HG02852 (cell line): ENCODE results near the gene LGR4.
A peak's percentile ranks its signal among the peaks of the same experiment; 100 is the strongest.

ENCODE experiments used
- ATAC-seq: cut with Tn5 transposase; IDR thresholded peaks from one replicate; pipeline ENCODE4 v1.9.1; 2021; ENCODE audit warnings: mild to moderate bottlenecking, moderate library complexity; ENCODE audit not compliant: unreplicated experiment

Gene LGR4

DNA sequence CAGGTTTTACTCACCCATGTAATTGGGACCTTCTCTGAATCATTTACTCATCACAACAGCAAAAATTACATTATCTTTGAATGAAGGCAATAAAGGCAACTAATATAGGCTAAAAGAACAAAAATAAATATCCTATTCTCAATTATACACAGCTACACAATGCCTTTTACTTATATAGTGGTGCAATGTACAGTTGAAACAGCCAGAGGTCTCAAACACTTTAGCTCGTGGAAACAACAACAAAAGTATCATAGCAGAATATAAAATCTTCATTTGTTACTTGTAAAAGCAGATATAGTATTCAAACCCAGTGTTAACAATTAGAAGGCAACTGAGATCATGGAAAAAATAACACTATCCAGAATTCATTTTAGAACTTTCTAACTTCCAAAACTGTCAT lies 88.9 kb downstream of the LGR4 start:
- ATAC-seq: no peak

DNA sequence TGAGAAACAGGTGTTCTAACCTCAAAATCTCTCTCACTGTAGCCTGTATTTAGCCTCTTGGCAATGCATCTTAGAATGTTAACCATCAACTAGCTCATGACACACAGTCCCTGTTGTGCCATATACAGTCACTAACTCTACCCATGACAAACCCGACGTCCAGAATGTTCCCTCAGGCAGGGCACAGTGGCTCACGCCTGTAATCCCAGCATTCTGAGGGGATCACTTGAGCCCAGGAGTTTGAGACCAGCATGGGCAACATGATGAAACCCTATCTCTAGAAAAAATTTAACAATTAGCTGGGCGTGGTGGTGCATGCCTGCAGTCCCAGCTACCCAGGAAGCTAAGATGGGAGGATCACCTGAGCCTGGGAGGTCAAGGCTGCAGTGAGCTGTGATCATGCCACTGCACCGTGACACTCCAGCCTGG lies 91.3 kb downstream of the LGR4 start:
- no peak for ATAC-seq

DNA sequence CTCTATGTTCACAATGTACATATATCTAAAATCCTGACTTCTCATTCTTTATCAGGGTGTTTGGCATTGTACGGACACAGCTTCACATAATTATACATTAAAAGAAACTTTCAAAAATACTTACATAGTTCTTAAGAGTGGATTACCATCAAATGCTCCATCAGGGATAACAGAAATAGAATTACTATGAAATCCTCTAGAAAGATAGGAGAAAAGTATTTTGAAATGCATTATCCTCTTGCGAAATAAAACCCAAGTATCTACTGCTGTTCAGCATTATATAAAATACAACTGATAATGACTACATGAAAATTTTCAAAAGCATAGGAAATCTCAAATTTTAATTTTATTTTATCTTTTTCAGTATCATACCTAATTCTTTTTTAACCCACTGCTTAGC lies 91.8 kb downstream of the LGR4 start:
- ATAC-seq: no peak

DNA sequence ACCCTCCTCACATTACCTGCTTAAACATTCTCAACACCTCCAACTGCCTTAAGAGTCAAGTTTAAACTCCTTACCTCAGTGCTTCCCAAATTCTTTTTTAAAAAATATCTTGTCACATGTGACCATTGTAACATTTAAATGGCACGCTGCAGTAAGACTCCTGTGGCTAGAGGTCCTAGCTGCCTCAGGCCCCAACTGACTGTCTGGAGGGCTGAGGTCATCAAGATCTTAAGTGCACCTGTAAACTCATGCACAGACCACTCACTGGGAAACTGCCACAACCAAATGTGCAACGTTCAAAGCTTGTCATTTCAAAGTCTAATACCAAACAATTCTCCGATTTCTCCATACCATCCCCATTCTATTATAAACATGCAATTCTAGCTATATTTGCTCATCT lies 93.1 kb downstream of the LGR4 start:
- no peak for ATAC-seq

DNA sequence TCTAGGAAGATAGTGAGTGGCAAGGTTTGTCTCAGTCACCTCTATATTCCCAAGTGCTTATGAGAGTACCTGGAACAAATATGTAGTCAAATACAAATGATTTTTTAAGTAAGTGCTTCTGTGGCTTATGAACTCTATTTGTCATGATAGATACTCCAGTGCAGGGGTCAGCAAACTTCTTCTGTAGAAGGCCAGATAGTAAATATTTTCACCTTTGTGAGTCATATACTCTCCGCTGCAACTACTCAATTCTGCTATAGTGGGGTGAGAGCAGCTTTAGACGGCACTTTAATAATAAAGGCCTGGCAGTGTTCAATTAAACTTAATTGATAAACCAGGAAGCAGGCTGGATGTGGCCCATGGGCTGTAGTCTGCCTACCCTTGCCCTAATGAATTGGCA lies 97.2 kb downstream of the LGR4 start:
- no peak for ATAC-seq

DNA sequence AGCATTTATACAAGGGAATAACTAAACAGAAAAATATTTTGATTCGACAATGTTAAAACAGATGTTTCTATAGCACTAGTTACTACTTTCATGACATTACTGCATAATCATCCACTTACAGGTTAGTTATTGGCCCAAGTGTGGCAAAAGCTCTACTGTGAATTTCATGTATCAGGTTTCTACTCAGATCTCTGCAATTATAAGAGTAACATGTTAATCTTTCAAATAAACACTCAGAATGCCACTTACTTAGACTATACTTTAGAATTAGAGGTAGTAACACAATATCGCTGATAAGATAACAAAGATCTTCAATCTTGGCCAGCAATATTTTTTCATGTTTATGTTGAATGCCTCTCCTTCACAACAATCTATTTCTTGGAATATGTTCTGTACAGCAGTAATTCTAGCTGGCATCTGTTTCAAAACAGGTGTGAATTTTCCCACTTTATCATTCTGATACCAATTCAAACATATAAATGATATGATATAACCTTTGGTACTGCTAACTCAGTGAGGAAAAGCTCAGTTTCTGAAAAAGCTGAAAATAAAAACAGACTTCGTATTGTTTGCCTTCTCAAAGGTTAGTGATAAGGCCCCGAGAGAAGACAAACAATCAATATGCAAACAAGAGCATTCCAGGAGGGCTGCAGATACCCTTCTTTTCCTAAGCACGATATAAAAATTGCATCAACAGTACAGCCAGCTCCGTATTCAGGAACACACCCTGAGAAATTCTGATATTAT lies 98.6 kb downstream of the LGR4 start:
- ATAC-seq: no peak

DNA sequence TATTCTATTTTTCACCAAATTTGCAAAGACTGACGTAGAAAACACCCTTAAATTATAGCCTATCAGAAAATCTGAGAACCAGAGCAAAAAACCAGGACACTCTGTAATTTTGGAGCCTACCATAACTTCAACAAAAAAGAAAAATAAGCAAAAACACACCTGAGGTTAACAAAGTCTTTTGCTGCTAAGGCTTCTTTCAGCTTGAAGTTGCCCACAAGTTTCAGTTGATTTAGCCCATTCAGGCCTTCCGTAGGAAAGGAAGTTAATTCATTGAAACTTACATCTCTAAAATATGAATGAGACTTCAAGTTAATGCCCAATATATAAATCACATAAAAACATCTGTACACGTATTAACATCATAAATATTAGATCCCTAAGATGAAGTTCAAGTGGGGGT lies 99.2 kb downstream of the LGR4 start:
- no peak for ATAC-seq

DNA sequence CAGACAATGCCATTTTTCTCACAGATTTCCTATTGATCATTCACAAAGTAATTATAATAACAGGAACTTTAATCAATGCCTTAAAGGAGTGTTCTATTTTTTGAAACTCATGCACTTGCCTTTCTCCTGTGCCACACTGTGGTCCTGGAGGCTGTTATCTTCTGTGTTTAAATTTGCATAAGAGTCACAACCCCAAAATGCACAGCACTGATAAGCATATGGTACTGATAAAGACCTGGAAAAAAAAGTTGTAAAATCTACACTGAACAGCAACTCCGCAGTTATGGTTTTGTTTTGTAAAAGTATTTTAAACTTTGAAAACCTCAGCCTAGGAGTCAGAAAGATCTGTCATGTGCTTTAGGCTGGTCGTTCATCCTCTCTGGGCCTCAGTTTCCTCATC lies 100.4 kb downstream of the LGR4 start:
- no peak for ATAC-seq

DNA sequence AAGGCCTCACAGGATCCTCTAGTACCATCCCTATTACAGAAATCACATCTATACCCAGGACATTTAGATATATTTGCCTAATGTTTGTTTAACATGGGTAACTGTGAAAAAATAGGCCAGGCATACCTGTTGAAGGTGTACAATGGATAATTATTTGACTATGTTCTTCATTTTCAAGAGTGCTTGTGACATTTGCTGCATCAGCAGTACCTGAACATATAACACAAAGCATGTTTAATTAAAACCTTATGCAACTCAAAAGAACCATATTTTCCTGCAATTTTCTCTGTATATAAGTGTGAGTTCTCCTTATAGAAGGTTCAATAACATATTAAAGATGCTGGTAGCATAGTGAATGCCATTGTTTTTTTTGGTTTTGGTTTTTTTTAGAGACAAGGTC lies 101.1 kb downstream of the LGR4 start:
- ATAC-seq: no peak

DNA sequence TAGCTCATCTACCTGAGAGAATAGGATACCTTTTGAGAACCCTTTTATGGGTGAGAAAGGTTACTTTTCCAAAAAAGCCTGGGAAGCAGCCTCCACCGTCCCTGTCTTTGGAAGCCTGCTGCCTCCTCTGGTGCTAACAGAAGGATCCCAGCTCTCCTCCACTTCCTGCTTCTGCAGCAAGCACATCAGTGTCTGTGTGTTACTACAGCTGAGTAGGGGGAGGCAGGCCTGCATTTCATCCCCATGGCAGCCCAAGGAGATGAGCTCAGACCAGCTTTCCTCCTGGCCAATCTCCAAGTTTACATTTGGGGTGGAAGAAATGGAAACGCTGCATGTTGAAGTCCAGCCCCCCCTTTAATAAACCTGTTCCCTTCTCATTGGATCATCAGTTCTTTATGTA lies 102.2 kb downstream of the LGR4 start:
- no peak for ATAC-seq

DNA sequence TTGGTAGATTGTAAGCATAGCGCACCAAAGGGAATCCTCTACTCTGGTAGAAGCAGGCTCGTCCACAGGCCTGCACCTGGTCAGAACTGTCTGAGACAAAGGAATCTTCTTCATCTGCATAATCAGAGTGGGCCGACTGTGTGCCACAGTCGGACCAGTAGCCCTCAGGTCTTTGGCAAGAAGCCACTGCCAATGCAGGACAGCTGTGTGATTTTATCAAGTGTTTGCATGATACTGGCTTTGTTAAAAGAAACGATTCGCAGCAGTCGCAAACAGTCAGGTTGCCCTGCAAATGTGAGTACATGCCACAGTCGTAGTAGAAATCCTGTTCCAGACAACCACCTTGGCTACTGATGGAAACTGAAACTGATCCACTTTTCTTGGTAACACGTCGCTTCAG lies 104.7 kb downstream of the LGR4 start:
- ATAC-seq: no peak

DNA sequence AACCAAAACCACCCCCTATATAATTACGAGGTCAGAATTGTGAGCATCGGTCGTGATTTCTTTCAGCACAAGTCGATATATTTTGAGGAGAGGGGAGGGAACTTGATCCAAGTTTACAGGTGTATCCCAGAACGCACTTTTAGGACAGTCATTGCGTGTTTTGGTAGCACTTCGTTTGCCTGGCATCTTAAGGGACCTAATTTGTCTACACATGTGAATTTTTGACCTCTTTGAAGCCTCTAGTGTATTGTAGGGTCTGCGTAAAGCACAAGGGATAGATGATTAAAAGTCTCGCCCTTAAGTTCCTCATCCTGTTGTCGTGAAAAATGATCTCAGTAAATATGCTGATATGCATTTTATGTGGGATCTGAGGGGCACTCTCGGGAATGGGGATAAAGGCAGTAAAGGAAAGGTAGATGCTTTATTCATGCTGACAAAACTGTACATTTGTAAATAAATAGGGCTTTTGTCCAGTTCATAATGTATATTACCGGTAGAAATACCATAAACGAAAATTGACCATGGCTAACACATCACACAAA lies 108.9 kb downstream of the LGR4 start:
- ATAC-seq: no peak

DNA sequence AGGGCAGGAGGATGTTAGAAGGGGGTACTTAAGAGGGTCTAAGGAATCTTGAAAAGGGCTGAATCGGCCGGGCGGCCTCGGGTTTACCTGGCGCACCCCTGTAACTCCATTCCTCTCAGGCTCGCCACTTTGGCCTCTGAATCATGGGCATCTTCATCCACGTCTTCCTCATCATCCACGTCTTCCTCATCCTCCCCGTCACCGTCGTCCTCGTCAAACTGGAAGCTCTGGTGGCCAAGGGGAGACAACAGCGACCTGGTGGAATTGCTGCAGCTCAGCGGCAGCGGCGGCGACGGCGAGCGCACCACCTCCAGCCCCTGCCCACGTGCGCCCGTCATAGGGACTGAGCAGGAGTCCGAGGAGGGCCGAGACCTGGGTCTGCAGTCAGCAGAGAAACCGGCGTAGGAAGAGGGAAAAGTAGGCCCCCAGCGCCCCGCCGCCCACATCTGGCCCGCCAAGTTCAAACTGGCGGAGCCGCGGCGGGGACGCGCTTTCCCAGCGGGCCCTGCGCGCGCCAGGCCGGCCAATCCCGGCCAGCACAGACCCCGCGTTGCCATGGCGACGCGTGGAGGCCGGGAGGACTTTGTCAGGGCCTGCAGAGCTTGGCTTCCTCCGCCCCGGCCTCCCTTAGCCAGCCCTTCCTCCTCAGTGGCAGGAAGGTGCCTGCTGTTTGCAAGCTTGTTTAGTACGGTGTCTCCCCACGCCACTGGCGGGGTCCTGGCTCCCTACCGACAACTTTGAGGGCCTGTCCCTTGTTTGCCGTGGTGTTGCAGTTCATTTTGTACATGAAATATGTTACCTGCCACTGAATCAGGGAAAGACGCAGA lies 109.6 kb downstream of the LGR4 start, which contains the start of gene CCDC34:
Gene CCDC34, minus strand, starts transcription at position 467 of the 827 bp plus-strand sequence. Its CDS starts 21 bp downstream, at position 446.
- ATAC-seq: peak; percentile 99

DNA sequence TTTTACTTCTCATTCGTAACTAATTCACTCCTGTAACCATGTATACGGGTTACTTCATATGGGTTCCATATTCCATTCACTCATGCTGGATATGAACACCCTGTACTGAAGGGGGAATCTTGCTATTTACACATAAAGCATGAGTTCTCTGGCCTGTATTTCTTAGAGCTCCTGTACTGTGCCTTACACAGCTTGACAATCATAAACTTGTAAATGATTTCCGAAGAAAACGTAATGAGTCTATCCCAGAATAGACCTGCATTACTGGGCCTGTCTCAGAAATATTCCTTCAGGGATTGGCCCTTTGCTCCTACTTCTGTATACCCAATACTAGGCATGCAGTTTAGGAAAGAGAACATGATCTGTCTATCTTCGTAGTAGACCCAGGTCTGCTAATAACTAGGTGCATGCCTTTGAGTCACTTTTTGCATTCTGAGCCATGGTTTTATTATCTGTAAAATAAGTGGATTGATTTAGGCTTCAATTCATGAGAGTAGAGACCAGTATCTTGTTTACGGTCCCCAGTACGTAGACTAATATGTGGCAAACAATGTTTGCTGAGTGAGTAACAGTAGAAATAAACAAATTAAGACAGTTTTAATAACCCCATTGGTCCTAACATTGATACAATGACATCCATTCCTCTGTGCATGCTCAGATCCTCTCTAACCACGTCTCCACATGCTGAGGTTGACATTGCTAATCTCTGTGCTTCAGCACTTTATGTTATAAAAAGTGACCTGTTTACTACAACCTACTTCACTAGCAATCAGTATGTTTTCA lies 110.8 kb downstream of the LGR4 start:
- no peak for ATAC-seq

DNA sequence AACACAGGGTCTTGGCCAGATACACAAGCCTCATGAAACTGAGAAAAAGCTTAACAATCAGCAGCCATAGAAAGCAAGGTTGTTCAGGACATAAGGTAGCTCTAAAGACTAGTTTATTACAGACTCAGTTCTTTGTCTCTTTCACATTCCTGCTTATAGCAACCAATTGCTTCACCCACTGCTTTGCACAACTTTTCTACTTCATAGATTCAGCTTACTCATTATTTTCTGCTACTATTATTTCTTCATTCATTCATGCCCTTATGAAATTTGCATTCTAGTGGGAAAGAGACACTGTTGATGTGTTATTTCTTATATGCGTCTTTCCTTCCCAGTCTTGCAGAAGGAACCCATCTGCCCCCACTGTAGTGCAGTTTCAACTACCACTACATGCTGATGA lies 114.3 kb downstream of the LGR4 start:
- no peak for ATAC-seq

DNA sequence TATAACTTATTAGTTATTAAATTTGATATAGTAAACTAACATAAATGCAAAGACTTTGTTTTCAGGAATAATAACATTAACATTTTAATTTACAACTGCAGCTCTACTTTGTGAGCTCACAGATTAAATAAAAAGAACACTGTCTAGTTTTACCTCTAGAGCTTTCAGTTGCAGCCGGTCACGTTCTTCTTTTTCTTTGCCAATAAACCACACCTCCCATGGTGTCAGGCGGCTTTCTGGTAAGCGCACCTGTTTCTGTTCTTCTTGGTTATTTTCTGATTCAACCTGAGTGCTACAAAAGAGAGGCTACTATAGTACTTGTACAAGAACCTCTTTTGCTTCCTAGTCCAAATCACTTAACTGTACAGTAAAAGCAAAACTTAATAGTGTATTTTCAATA lies 115.3 kb downstream of the LGR4 start:
- no peak for ATAC-seq

DNA sequence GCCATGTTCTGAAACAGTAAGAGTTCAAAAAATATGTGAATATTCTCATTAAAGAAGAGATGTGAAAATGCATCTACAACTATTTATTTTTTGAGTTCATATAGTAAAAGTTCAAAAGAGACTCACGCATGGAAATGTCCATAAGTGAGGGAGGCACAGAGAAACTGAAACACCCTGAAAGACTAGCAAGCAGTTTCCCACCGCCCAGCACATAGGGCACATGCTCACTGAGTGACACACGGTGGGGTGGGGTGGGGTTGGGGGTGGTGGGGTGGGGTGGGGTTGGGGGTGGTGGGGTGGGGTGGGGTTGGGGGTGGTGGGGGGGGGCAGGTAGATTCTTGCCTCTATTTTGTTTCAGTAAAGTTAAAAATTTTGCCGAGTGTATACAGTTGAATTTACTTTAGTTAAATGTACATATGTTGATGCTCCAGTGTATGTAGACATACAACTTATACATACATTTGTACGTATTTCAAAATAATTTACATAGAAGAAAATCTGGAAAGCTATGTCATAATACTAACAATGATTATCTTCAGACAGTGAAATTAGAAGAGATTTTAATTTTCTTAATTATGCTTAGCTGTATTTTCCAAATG lies 115.9 kb downstream of the LGR4 start:
- no peak for ATAC-seq

DNA sequence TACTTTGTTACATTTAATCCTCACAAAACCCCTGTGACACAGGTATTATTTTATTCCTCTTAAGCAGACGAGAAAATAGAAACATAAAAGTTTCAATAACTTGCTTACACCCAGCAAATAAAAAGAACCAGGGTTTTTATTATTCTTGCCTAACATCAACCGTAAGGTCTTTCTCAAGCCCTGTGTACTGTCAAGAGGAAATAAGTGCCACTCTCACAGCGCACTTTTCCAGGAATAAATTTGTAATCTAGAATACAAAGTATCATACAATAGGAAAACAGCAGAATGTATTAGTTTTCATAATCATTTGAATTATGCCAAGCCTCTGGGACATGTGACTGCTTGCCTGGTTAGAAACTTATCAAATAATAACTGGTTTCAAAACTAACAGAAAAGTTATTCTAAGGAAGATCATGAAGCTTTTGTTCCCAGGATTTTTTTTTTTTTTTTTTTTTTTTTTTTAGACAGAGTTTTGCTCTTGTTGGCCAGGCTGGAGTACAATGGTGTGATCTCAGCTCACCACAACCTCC lies 117.0 kb downstream of the LGR4 start:
- ATAC-seq: no peak

DNA sequence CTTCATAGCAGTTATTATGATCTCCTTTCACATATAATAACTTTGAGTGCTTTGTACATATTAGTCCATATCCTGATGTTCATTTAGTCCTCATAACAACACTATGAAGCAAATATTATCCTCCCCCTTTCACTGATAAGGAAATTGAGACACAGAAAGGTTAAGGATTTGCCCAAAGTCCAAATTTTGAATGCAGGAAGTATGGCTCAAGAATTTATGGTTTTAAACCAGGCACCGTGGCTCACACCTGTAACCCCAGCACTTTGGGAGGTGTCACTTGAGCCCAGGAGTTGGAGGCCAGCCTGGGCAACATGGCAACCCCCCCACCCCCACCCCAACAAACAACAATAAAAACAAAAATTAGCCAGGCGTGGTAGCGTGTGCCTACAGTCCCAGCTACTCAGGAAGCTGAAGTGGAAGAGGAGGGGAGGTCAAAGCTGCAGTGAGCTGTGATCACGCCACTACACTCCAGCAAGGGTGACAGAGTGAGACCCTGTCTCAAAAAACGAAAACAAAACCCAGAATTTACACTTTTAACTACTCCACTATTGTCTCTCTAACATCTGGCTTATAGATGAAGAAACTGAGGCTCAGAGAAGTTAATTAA lies 118.1 kb downstream of the LGR4 start:
- ATAC-seq: no peak
